A673 (cell line): Measurements from ENCODE around the gene CTNNA2. TPM values are rescaled to one million over a fixed set of nuclear protein-coding genes. Genes with fewer than 3 reads are reported as not detected.

Experiments
- BruUV-seq: library from RNA; stranded (reverse); fragments of 400-500 nt; replicated peaks from 2 replicates; lab custom pipeline; 2021; lab: Mats Ljungman, UMichigan
- CTCF ChIA-PET: fragments of 300-600 bp; sonication (Branson Sonifier 250); formaldehyde crosslinking; loops from one replicate; lab custom pipeline; 2022; ENCODE audit warnings: antibody characterized with exemption; lab: Charles Lee
- POLR2A ChIA-PET: fragments of 300-600 bp; sonication (Branson Sonifier 250); formaldehyde crosslinking; loops from one replicate; lab custom pipeline; 2022; ENCODE audit warnings: antibody characterized with exemption; ENCODE audit not compliant: low non-redundant PET; lab: Charles Lee
- DNase-seq: peaks from one replicate; pipeline ENCODE4 v3.0.0-alpha.2; 2015; ENCODE audit warnings: low spot score
- H3K27ac ChIP-seq: fragments of 200-600 bp; sonication (generic); 2 replicates; pipeline ENCODE4 v1.5.1; 2016; ENCODE audit warnings: mixed run types, low read depth, mild to moderate bottlenecking, mixed read lengths, antibody characterized with exemption, low read length; ENCODE audit not compliant: poor library complexity, severe bottlenecking
- H3K27me3 ChIP-seq: fragments of 200-600 bp; sonication (generic); replicated peaks from 2 replicates; pipeline ENCODE4 v1.6.1; 2017; ENCODE audit warnings: mixed run types, low read depth, mild to moderate bottlenecking, mixed read lengths, antibody characterized with exemption, low read length; ENCODE audit not compliant: insufficient read depth, poor library complexity
- H3K36me3 ChIP-seq: fragments of 200-600 bp; sonication (generic); 2 replicates; pipeline ENCODE4 v1.6.1; 2016; ENCODE audit warnings: mixed run types, mild to moderate bottlenecking, mixed read lengths, antibody characterized with exemption, low read length; ENCODE audit not compliant: insufficient read depth, poor library complexity, severe bottlenecking
- H3K4me1 ChIP-seq: fragments of 200-600 bp; sonication (generic); 2 replicates; pipeline ENCODE4 v1.6.1; 2017; ENCODE audit warnings: mixed run types, mild to moderate bottlenecking, mixed read lengths, antibody characterized with exemption, low read length; ENCODE audit not compliant: insufficient read depth, poor library complexity, severe bottlenecking
- H3K4me3 ChIP-seq: fragments of 200-600 bp; sonication (generic); 2 replicates; pipeline ENCODE4 v1.5.1; 2016; ENCODE audit warnings: low read depth, mixed run types, mild to moderate bottlenecking, mixed read lengths, low read length; ENCODE audit not compliant: poor library complexity, severe bottlenecking
- H3K9me3 ChIP-seq: fragments of 200-600 bp; sonication (generic); 2 replicates; pipeline ENCODE4 v1.6.1; 2016; ENCODE audit warnings: mixed run types, low read depth, mild to moderate bottlenecking, mixed read lengths, antibody characterized with exemption, low read length; ENCODE audit not compliant: poor library complexity, severe bottlenecking
- EZH2 ChIP-seq: fragments of 200-600 bp; sonication (generic); IDR thresholded peaks from 2 replicates; pipeline ENCODE4 v1.6.1; 2017; ENCODE audit warnings: borderline replicate concordance, low read depth, mild to moderate bottlenecking, mixed read lengths, antibody characterized with exemption, low read length; ENCODE audit not compliant: poor library complexity, severe bottlenecking
- intact Hi-C: fragments of 100-400 bp; cut with micrococcal nuclease; formaldehyde crosslinking; loops from one replicate; pipeline ENCODE4 v1.10.0; 2022; ENCODE audit not compliant: unreplicated experiment
- total RNA-seq: library from RNA; stranded (reverse); gene quantifications from 2 replicates; pipeline ENCODE4 v1.2.3, GENCODE V29; 2021
- TF ChIP-seq, protein P1 (sequence below): fragments of 300-800, 200-600 bp; sonication (generic); conservative IDR thresholded peaks from 2 replicates; pipeline ENCODE4 v1.5.1; 2017; ENCODE audit warnings: low read depth, mild to moderate bottlenecking, antibody characterized with exemption, low read length, moderate library complexity, mixed read lengths

The CTNNA2 gene
- total RNA-seq, 1 experiment from 2014 or later: not detected

DNA sequence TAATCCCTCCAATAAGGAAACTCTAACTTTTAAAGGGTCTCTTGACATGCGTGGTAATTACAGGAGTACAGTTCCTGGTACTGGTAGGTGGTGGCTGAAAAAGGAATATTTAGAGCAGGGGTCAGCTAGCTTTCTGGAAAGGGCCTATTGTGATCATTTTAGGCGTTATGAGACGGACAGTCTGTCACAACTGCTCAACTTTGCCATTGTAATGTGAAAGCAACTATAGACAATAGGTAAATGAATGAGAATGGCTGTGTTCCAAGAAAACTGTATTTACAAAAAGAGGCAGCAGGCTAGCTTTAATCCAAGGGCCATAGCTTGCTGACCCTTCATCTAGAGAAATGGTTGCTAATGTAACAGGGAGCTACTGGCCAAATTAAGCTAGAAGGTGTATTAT, 969.4 kb downstream of the CTNNA2 start:
- H3K4me3 ChIP-seq: no peak overlapping the region
- no peak overlapping the region for H3K27ac ChIP-seq
- CTCF ChIA-PET: no interaction called here
- H3K4me1 ChIP-seq: no peaks in the 10 kb centered on the region
- no peaks in the 10 kb centered on the region for H3K36me3 ChIP-seq
- intact Hi-C loops: no loop called here
- no peaks in the 10 kb centered on the region for H3K9me3 ChIP-seq
- BruUV-seq: no TSS peak
- H3K27me3 ChIP-seq: no peaks in the 10 kb centered on the region
- POLR2A ChIA-PET: no interaction called here
- no peak for DNase-seq
- TF ChIP-seq EZH2: no peak
- TF ChIP-seq, protein P1, sequence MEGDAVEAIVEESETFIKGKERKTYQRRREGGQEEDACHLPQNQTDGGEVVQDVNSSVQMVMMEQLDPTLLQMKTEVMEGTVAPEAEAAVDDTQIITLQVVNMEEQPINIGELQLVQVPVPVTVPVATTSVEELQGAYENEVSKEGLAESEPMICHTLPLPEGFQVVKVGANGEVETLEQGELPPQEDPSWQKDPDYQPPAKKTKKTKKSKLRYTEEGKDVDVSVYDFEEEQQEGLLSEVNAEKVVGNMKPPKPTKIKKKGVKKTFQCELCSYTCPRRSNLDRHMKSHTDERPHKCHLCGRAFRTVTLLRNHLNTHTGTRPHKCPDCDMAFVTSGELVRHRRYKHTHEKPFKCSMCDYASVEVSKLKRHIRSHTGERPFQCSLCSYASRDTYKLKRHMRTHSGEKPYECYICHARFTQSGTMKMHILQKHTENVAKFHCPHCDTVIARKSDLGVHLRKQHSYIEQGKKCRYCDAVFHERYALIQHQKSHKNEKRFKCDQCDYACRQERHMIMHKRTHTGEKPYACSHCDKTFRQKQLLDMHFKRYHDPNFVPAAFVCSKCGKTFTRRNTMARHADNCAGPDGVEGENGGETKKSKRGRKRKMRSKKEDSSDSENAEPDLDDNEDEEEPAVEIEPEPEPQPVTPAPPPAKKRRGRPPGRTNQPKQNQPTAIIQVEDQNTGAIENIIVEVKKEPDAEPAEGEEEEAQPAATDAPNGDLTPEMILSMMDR: no peak

GRCh38 chr2:80489717-80490116, 976.9 kb downstream of the CTNNA2 start:
- no TSS peak for BruUV-seq
- no peak for TF ChIP-seq EZH2
- TF ChIP-seq, protein P1: no peak
- DNase-seq: no peak
- CTCF ChIA-PET: no interaction called here
- intact Hi-C loops: loop anchor here (10.0 kb wide), 1 partner anchor 415 kb away; no protein-coding TSS in a partner anchor
- H3K4me1 ChIP-seq: no peaks in the 10 kb centered on the region
- no peaks in the 10 kb centered on the region for H3K27me3 ChIP-seq
- POLR2A ChIA-PET: no interaction called here
- no peaks in the 10 kb centered on the region for H3K36me3 ChIP-seq
- H3K9me3 ChIP-seq: no peaks in the 10 kb centered on the region
- no peak overlapping the region for H3K4me3 ChIP-seq
- H3K27ac ChIP-seq: no peak overlapping the region

DNA sequence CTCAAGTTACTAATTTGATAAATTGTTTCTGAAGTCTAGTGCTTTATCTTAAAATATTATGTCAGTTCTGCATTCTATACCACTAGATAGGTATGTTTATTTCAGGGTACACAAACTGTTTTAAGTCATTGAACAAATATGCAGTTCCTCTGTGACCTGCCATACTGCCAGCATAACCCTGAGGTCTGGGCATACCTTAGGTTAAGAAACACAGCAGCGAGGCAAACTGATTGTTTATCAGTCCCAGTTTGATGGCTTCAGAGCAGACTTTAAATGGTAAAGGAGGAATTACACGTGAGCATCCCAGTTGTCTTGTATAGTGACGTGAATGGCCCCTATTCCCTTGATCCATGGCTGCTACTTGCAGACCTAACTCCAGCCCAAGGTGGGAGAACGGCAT, 978.1 kb downstream of the CTNNA2 start:
- POLR2A ChIA-PET: no interaction called here
- Histone ChIP-seq H3K27me3 (no peaks in the 10 kb centered on the region), H3K36me3 (no peaks in the 10 kb centered on the region), H3K9me3 (no peaks in the 10 kb centered on the region), H3K4me3 (no peak overlapping the region), H3K4me1 (no peaks in the 10 kb centered on the region), H3K27ac (no peak overlapping the region)
- no TSS peak for BruUV-seq
- no peak for DNase-seq
- CTCF ChIA-PET: no interaction called here
- intact Hi-C loops: loop anchor here (10.0 kb wide), 1 partner anchor 416 kb away; no protein-coding TSS in a partner anchor
- no peak for TF ChIP-seq EZH2
- TF ChIP-seq, protein P1: no peak
